GM18858 (cell line): ENCODE data around the gene SDK1.

Experiments used
- ATAC-seq: cut with Tn5 transposase; IDR thresholded peaks from one replicate; pipeline ENCODE4 v1.9.1; 2021; ENCODE audit not compliant: unreplicated experiment

Gene SDK1

DNA sequence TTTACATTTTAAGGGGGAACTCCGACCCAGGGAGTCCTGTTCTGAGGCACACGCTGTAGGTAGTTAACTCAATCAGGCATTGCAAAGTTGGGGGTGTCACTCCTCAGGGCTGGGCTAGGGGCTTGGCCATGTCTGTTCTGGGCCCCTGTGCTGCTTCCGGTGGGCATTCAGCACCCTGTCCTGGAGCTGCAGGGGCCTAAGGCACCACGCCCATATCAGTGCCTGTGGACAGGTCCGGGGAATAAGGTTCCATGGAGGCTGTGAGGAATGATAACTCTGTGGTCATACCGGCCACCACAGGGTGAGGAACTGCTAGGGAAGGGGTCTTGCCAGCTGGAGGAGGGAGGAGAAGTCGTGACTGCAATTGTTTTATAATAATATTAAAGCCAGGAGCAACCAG, 842.0 kb downstream of the SDK1 start:
- ATAC-seq: no peak

DNA sequence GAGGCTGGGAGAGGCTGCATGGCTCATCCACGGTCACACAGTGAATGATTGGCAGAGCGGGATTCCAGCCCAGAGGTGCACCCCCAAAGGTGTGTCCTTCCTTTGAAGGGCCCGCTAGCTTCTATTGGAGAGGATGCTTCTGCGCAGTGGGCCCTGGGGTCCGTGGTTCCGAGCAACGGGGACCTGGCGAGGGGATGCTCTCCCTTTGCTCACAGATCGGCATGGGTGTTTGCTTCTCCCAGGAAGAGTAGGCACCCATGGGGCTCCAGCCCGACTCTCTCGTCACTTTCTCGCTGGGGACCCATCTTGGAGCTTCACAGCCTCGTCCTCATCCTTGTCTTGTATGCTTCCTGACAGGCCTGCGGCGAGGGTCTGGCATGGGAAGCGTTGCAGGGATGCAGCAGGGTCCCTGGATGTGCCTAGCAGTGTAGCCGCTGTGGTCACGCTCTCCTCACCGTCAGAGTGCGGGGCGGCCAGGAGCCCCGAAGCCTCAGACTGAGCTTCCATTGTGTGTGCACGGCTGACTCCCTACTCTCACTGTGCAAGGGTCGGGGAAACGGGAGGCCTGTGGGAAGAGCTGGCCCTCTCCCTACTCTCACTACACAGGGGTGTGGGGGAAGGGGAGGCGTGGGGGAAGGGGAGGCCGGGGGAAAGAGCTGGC, 842.6 kb downstream of the SDK1 start:
- ATAC-seq: no peak

GRCh38 chr7:4144172-4144701, 843.2 kb downstream of the SDK1 start:
- ATAC-seq: no peak

DNA sequence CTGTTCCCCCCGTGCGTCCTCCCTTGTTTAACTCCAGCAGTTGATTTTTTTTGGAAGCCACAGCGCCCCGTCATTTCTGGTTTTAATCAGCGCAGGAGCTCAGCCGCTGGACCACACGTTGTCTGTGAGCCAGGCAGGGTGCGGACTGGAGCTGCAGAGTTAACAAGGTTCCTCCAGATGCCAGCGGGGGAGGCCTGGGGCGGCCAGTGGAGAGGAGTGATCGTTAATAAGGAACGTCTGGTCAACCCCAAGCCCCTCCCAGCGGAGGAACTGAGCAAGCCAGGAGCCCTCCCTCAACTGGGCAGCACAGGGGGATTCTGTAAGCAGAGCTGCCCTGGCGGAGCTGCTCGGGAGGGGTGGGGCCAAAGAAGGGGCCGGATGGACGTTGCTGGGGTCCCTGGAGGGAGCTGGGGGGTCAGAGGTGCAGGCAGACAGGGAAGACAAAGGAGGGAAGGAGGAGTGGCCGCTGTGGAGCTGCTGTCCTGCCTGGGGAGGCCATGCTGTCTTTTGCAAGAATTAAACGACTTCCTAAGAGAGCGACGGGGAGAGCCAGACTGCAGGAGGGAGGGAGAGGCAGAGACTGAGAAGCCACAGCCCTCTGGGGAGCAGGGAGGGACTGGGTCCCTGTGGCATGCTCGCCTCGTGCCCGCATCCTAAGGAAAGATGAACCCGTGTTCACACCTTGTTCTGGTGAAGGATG, 843.9 kb downstream of the SDK1 start:
- no peak for ATAC-seq

- no peak for ATAC-seq
Measured at GRCh38 chr7:4145576-4145975, 844.5 kb downstream of the SDK1 start.

DNA sequence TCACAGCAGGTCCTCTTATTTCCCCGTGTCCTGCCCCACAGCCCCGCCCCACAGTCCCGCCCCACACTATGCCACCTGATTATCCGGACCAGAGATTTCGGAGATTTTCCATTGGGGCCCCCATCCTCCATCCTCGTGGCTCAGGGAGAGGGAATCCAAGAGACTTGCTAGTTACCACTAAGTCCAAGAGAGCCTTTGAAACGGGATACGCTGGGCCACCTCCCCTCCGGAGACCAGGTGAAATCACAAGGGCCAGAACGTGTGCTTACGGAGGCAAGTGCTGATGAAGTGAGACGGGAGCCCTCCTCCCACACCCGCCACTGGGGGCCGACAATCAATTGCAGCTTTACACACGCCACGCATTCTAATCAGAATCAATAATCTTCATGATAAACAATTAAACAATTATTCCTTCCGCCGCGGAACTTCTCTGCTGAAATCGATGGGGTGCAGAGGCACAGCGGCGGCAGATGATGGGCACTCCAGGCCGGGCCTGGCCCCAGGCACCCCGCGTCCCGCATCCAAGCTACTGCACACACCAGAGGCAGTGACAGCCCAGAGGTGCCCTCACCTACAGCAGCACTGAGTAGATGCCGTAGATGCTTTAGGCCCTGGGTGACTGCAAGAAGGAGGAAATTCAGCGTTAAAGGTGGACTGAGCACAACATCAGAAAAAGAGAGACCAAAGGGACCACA, 847.0 kb downstream of the SDK1 start:
- no peak for ATAC-seq

DNA sequence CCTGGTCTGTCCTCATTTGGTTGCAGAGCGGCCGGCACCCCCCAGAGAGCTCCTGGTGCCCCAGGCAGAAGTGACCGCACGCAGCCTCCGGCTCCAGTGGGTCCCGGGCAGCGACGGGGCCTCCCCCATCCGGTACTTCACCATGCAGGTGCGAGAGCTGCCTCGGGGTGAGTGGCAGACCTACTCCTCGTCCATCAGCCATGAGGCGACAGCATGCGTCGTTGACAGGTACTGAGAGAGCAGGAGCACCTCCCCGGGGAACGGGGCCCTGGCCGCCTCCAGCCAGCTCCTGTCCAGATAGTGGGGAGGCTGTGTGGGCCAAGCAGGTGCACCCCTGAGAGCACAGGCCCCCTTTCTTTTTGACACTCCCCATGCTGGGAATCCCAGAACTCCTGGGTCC, 848.2 kb downstream of the SDK1 start:
- no peak for ATAC-seq

DNA sequence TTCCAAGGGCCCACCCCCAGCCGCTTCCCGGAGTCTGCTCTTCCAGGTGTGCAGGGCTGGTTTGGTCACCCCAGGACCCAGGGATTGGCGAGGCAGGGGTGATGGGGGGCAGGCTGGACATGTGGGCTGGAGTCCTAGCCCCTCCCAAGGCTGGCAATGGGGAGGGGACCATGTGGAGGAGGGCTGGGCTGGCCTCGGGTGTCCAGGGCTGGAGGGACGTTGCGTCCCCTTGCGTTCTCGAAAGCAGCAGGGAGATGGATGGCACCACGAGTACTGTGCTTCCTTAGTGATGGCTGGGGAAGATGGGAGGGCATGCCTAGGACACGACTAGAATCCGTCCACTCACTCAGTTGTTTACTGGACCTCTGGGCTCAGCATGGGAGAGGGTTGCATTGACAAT, 848.6 kb downstream of the SDK1 start:
- no peak for ATAC-seq

DNA sequence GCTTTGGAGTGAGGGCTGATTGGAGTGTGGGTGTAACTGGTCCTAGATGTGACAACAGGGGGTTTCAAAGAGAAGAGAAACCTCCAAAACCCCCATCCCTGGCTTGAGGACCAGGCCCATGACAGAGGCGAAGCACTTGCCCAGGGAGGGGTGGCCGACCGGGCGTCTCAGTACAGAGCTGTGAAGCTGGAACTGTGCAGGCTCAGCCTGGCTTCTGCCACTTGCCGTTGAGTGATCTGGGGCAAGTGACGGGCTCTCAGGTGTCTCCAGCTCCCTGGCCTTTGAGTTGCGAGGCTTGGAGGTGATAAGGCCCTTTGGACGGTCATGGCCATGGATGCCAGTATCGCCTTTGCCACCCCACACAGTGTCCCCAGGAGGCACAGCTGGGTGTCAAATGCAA, 849.7 kb downstream of the SDK1 start:
- ATAC-seq: no peak

DNA sequence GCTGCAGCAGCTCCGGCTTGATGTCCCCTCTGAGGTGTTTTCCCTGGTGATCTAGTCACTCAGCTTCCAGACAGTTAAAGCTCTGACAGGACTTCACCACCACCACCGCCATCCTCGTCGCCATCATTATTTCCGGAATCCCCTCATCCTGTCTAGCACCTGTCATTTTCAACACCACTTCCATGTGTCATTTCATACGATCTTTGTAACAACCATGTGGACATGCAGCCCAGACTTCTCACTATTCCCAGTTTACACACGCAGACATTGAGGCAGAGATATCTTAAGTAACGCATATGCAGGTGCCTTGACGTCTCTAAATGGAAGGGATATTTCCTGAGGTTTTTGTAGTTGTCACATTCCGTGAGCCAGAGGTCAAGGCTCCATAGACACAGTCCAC, 850.5 kb downstream of the SDK1 start:
- no peak for ATAC-seq

DNA sequence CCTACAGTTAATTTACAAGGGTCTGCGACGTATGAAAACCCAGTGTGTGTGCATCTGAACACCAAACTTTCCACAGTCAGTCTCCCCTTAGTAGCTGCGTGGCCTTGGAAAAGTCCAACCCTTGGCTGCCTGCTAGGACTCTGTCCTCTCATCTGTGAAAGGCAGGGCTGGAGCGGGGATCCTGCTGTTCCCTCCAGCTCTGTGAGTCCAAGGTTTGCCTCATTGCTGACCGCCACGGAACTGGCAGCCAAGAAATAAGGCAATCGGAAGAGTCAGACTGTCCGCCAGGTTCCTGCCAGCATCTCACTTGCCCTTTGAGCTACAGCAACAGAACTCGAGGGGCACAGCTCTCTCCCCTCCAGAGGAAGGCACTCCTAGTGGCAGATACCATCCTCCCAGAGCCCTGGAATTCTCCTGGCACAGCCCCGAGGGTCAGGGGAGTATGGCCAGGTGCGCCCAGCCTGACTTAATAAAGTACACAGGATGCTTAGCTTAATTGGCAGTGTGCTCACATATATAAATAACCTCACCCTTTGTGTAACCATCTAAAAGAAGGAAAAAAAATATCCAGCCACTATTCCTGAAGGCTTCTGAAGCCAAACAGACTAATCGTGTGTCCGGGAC, 851.0 kb downstream of the SDK1 start:
- ATAC-seq: no peak

GRCh38 chr7:4154882-4155535, 854.0 kb downstream of the SDK1 start:
- no peak for ATAC-seq

- no peak for ATAC-seq
Measured at GRCh38 chr7:4156190-4156589, 855.1 kb downstream of the SDK1 start.

GRCh38 chr7:4157651-4158050, 856.6 kb downstream of the SDK1 start:
- no peak for ATAC-seq

GRCh38 chr7:4158441-4159153, 857.5 kb downstream of the SDK1 start:
- no peak for ATAC-seq

DNA sequence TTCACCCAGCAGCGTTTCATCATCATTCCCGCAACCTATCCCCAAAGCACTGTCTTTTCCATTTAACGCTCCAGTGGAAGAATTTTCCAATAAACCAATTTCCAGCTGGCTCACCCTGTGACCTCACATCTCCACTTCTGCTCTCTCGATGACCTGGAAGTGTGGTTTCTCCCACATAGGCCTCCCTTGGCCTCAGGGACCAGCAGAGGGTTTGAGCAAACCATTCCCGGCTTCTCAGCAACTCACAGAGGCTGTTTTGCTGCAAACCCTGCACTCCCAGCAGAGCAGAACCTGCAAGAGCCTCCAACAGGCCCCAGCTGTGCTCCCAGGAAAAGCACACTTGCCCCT, 858.1 kb downstream of the SDK1 start:
- ATAC-seq: no peak

DNA sequence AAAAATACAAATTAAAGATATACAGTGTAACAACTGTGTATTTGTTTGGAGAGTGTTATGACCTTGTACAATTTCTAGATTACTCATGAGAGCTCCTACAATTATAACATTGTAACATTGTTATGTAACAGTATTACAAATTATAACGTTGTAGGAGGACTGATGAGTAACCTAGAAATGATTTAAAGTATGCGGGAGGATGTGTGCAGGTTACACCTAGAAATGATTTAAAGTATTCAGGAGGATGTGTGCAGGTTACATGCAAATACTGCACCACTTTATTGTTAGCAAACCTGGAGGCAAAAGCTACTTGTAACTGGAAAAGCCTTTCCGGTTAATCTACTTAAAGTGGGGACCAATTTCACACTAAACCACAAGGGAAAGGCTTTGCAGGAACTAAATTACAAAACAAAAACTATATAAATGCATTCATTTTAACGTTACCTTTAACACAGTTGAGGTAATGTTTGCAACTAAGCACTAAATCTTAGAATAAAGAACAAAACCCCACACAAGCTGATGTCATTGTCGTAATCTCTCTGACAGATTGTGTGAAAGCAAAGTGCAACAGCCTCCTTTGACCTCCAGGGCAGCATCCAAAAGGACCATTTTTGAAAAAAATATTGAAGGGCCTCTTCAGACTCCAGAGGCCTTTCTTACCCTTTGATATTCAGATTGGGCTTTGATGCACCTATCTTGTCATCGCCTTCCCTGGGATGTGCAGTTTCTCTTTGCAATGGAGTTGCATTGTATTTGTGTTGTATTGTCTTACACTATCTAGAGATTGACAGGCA, 858.9 kb downstream of the SDK1 start:
- ATAC-seq: no peak

- no peak for ATAC-seq
Measured at GRCh38 chr7:4162884-4163564, 862.0 kb downstream of the SDK1 start.

- no peak for ATAC-seq
Measured at GRCh38 chr7:4163565-4164203, 862.6 kb downstream of the SDK1 start.
